HG02623 (cell line): ENCODE results near the gene CPA4.
"Not testable (repeated sequence)": the region's sequence is repeated elsewhere in the genome, so short reads cannot be mapped to it uniquely, and the experiment has no call there.

Experiments
- ATAC-seq: cut with Tn5 transposase; IDR thresholded peaks from one replicate; pipeline ENCODE4 v1.9.1; 2021; ENCODE audit warnings: moderate library complexity; ENCODE audit not compliant: unreplicated experiment

CPA4 gene

GRCh38 chr7:130292682-130293257 lies at the start of gene CPA4:
CPA4 (plus strand) TSS chr7:130293161; CDS start chr7:130293181, 20 bp downstream.
- ATAC-seq = no peak

GRCh38 chr7:130243486-130243885 lies 49.5 kb upstream of the CPA4 start:
- ATAC-seq = not testable (repeated sequence)

- ATAC-seq = not testable (repeated sequence)
These were observed 46.5 kb upstream of the CPA4 start for GRCh38 chr7:130246491-130246890.

GRCh38 chr7:130248842-130249241 lies 44.1 kb upstream of the CPA4 start:
- not testable (repeated sequence) for ATAC-seq

GRCh38 chr7:130249626-130250025 lies 43.3 kb upstream of the CPA4 start:
- not testable (repeated sequence) for ATAC-seq

DNA sequence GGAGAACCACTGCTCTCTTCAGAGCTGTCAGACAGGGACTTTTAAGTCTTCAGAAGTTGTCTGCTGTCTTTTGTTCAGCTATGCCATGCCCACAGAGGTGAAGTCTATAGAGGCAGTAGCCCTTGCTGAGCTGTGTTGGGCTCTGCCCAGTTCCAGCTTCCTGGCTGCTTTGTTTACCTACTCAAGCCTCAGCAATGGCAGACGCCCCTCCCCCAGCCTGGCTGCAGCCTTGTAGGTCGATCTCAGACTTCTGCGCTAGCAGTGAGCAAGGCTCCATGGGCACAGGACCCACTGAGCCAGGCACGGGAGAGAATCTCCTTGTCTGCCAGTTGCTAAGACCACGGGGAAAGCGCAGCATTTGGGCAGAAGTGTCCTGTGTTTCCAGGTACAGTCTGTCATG lies 38.4 kb upstream of the CPA4 start:
- ATAC-seq = no peak

- ATAC-seq = no peak
These were observed 36.3 kb upstream of the CPA4 start for GRCh38 chr7:130256704-130257103.

DNA sequence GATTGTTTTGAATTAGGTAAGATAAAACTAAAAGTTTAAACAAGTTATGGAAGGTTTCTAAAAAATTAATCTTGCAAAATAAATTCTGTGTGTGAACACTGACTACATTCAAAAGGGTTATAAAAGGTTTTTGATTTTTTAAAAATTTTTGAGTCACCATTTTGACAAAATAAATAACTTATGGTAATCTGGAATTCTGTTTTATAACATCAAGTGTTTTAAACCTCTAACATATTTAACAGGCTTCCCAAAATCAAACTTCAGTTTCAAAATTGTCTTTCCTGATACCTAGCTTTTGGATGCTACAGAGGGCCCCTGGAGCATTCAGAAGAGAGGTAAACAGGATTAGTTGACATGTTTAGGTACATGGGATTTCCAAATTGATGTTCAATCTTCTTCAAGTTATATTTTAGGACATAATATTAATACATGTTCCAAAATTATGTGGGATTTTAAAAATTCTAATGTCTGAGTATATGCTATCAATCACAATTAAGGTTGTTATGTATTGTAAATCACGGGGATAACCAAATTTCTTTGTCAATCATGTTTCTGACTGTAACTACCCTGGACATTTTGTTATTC lies 34.4 kb upstream of the CPA4 start:
- ATAC-seq = no peak

- ATAC-seq = no peak
These were observed 30.5 kb upstream of the CPA4 start for GRCh38 chr7:130262448-130262847.

- no peak for ATAC-seq
These were observed 29.8 kb upstream of the CPA4 start for GRCh38 chr7:130263130-130263529.

DNA sequence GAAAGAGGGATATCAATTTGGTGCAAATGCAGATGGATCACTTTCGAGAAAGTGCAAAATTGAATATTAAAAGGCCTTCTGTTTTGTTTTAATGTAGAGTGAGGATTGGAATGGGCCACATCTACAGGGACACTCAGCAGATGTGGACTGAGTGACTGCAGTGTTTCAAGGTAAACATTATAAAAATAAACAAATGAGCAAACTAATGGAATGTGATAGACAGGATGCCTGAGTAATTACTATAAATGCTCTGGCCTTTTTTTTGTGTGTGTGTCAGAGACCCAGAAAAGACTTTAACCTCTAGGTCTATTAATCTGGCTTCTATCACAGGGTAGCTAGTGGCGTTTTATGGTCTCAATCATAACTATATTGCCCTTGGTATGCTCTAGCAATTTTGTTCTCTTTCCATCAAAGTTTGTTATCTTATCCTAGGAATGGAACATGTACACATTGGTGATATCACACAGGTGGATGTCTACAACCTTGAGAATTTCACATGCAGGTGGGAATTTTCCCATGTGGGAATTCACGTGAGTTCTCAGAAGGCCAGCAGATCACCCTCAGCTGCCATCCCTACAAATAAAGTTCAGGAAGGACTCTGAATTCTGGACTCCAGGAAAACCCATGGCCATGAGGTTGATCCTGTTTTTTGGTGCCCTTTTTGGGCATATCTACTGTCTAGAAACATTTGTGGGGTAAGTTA lies 26.6 kb upstream of the CPA4 start, which contains the start of gene CPA2:
CPA2 (plus strand) TSS at position 606 of the 703 bp plus-strand sequence; CDS start at position 625, 19 bp downstream.
- no peak for ATAC-seq

- ATAC-seq = no peak
These were observed 26.0 kb upstream of the CPA4 start for GRCh38 chr7:130266961-130267321.

DNA sequence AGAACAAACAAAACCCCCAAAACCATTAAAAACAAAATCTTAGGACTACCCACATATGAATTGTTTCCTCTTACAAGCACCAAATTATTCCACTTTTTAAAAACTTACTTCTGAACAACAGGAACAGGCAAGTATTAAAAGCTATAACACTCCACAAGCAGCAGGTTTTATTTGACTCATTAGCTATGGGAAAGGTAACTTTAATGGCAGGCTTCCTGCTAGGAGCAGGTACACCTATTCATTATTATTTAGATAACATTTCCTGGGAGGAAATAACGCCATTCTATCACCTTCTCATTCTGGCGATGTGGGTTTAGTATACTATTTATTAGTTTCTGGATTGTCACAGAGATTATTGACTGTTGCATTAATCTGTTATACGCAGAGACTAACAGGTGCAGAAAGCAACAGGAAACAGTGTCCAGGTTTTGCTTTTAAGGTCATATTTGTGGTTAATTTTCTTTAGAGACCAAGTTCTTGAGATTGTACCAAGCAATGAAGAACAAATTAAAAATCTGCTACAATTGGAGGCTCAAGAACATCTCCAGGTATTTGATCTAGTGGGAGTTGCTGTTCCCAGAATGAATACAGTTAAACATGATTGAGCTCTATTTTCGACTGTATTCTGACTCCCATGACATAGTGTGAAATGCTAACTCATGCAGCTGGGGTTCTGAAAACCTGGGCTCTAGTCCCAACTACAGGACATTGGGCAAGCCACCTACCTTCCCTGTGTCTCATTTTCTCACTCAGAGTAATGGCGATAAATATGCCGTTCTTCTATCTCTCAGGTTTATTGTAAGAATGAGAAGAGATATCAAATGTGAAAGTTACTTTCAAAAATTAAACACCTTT lies 24.3 kb upstream of the CPA4 start:
- ATAC-seq = no peak

GRCh38 chr7:130269318-130269694 lies 23.7 kb upstream of the CPA4 start:
- ATAC-seq = no peak

DNA sequence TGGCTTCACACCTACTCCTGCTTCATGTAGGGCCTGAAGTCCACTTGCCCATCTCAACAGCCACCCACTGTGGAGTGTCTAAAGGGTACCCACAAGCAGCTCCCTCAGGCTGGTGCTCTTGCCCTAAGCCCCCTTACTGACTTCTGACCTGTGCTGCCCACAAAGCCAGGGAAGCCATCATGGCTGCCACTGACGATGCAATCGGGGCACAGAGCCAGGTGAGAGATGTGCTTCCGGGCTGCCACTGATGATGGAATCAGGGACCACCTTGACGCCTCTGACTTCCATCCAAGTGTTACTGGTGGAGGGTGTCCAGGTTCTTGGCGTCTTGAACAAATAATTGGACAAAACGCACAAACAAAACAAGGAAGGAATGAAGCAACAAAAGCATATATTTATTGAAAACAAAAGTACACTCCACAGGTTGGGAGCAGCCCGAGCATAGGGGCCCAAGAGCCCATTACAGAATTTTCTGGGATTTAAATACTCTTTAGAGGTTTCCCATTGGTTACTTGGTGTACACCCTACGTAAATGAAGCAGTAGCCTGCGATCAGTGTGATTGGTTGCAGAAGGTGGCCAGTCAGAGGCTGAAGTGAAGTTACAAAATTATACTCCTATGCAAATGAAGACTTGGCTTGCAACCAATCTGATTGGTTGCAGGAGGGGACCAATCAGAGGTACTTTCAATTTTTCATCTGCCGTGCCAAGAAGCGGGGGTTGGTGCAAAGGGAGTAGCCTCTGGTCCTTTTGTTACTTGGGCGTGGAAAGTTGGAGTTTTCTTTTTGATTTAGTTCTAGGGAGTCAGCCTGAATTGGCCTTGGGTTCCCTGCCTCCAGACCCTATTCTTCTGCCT lies 21.8 kb upstream of the CPA4 start:
- ATAC-seq = no peak

GRCh38 chr7:130272381-130273080 lies 20.4 kb upstream of the CPA4 start:
- no peak for ATAC-seq

GRCh38 chr7:130273081-130273932 lies 19.7 kb upstream of the CPA4 start:
- ATAC-seq = no peak

GRCh38 chr7:130273933-130274255 lies 19.1 kb upstream of the CPA4 start:
- ATAC-seq = no peak

DNA sequence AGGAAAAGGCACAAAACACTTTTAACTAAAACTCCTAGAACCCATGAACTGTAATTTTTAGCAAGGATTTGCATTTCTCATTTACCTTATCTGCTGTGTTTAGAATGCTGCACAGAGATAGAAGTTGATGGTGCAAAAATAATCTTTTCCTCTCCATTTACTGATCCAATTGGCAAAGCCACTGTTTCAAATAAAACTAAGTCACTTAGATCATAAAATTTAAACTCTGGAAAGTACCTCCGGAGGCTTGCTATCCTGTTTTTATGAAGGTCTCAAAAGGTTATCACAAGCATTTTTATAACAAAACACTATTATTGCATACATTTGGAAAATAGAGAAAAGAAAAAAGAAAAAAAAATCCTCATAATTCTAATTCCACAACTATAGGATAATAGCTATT lies 18.7 kb upstream of the CPA4 start:
- no peak for ATAC-seq
